ENCODE data around the gene MAU2.
"Not testable (repeated sequence)": the region's sequence is repeated elsewhere in the genome, so short reads cannot be mapped to it uniquely, and the experiment has no call there.

MAU2 gene

DNA sequence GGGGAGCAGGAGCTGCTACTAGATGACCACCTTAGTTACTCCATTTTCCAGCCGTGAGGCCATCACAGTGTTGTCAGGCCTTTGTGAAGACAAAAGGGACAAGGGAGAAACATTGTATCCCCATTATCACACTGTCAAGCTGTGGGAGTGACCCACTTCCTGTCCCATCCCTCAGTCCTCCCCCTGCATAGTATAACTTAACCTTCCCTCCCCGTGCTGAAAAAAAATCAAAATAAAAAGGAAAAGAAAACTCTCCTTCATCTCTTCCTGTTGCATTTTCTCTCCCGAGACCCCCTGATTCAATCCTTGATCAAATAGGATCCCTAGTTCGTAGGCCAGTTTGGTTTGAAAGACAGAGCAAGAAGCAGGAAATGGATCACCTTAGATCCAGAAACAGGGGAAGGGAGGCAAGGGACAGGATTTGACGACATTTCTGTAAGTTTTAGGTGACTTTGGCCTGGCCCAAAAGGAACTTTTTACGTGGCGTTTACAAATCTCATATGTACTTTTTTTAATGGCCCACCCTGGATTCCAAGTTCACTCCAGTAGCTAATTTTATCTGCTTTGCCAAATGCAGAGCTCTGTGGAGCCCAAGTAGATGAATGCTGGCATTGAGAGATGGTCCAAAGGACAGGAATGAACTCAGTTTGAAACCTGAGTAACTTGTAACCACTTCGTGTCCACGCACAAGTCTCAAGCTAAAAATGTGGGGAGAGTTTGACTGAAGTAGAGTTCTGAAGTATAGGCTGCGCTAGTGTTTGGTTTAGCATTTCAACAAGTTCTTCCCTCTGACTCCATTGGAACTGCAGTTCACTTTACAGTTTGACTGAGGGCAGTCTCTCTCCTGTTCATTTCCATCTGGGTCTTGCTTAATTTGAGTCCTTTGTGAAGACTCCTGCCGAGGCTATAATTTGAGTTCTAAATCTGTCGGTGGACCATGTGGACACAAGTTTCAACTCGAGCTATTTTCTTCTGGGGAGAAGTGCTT, 68.2 kb downstream of the MAU2 start:
- DNase-seq (ENCODE audit: insufficient read length) (no peak), FAIRE-seq (no peak)
- TF ChIP-seq TAF1 (IDR thresholded peaks at IDR 0.05; ENCODE audit: borderline replicate concordance, low read depth, low read length) (no peak), POLR2AphosphoS5 (IDR thresholded peaks at IDR 0.05; ENCODE audit: low read depth, low read length) (no peak), POLR2A (IDR thresholded peaks at IDR 0.05; ENCODE audit: low read depth, low read length) (no peak)

GRCh38 chr19:19389683-19390082, 69.1 kb downstream of the MAU2 start:
- not testable (repeated sequence) for DNase-seq (ENCODE audit: insufficient read length); FAIRE-seq

- DNase-seq (ENCODE audit: insufficient read length); FAIRE-seq: not testable (repeated sequence)
Observed at GRCh38 chr19:19394333-19394732, 73.7 kb downstream of the MAU2 start.

GRCh38 chr19:19399733-19400433, 79.3 kb downstream of the MAU2 start:
- TF ChIP-seq TAF1 (IDR thresholded peaks at IDR 0.05; ENCODE audit: borderline replicate concordance, low read depth, low read length) (no peak), POLR2A (IDR thresholded peaks at IDR 0.05; ENCODE audit: low read depth, low read length) (no peak), POLR2AphosphoS5 (IDR thresholded peaks at IDR 0.05; ENCODE audit: low read depth, low read length) (no peak)
- no peak for DNase-seq (ENCODE audit: insufficient read length)
- FAIRE-seq: no peak

DNA sequence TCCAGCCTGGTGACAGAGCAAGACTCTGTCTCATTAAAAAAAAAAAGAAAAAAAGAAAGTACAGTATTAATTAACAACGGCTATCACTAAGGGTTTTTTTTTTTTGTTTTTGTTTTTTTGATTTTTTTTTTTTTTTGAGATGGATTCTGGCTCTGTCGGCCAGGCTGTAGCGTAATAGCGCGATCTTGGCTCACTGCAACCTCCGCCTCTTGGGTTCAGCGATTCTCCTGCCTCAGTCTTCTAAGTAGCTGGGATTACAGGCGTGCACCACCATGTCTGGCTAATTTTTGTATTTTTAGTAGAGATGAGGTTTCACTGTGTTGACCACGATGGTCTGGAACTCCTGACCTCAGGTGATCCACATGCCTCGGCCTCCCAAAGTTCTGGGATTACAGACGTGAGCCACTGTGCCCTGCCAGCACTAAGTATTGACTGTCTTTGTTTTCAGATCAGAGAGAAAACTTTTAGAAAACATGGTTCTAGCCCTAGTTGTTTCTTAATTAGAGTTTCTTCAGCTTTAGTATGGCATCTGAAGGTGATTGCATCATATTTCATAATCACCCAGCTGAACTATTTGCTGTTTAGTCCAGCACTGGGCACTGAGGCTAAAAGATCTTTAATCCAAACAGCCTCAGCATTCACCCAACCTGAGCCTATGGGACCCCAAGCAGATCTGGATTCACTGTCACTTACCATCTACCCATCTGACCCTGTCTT, 82.2 kb downstream of the MAU2 start:
- DNase-seq (ENCODE audit: insufficient read length) (no peak), FAIRE-seq (no peak)
- TF ChIP-seq TAF1 (IDR thresholded peaks at IDR 0.05; ENCODE audit: borderline replicate concordance, low read depth, low read length) (no peak), POLR2A (IDR thresholded peaks at IDR 0.05; ENCODE audit: low read depth, low read length) (no peak), POLR2AphosphoS5 (IDR thresholded peaks at IDR 0.05; ENCODE audit: low read depth, low read length) (no peak)

GRCh38 chr19:19403373-19403901, 82.8 kb downstream of the MAU2 start:
- FAIRE-seq (no peak), DNase-seq (ENCODE audit: insufficient read length) (no peak)
- TF ChIP-seq TAF1 (IDR thresholded peaks at IDR 0.05; ENCODE audit: borderline replicate concordance, low read depth, low read length): no peak
- TF ChIP-seq POLR2A (IDR thresholded peaks at IDR 0.05; ENCODE audit: low read depth, low read length): no peak
- TF ChIP-seq POLR2AphosphoS5 (IDR thresholded peaks at IDR 0.05; ENCODE audit: low read depth, low read length): no peak

- TF ChIP-seq POLR2A (IDR thresholded peaks at IDR 0.05; ENCODE audit: low read depth, low read length) (peak; percentile 63; the same call in 1 of the 2 replicates), TAF1 (IDR thresholded peaks at IDR 0.05; ENCODE audit: borderline replicate concordance, low read depth, low read length) (no peak; the same call in 1 of the 2 replicates), POLR2AphosphoS5 (IDR thresholded peaks at IDR 0.05; ENCODE audit: low read depth, low read length) (peak; percentile 39; the same call in 1 of the 2 replicates)
- DNase-seq (ENCODE audit: insufficient read length): peak; percentile 77
- FAIRE-seq: peak; percentile 94
Observed at GRCh38 chr19:19404879-19405860, 84.5 kb downstream of the MAU2 start, which contains the start of gene GATAD2A. TSS of gene GATAD2A (plus strand) at chr19:19405675. CDS start at chr19:19465346, 59,671 bp downstream.

DNA sequence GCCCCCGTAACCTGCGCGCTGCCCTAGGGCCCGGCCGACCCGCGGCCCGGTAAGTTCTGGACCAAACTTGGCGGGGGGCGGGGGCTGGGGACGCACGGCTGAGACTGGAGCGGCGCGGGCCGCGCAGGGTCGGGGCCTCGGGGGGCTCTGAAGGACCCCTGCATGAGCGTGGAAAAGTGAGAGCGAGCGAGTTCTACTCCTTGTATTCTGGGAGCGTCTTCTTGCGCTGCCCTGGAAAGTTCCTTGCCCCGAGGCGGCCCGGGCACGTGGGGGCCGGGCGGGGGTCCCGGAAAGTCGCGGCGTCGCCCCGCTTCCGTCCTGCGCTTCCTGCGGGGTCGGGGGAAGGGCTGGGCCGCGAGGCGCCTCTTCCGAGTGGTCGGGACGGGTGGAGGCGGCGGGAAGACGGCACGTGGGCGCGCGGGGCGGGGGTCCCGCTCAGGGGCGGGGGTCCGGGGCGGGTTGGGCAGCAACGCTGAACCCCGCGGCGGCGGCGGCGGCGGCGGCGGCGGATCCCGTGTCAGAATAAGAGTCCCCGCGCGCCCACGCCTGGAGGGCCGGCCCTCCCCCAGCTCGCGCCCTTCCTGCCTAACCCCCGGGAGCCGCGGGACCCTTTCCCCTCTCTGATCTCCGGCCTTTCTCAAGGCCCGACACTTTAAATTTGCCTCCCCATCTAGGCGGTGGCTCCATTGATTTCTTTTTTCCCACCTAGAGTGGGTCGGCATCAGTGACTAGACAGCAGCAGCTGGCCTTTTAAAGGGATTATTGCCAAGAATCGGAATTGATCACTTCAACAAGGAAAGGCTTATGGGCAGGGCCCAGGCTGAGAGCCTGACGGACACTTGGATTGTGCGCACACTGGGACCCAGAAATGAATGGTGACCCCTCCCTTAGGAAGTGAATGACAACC, 85.6 kb downstream of the MAU2 start:
- FAIRE-seq (peak; percentile 68), DNase-seq (ENCODE audit: insufficient read length) (no peak)
- TF ChIP-seq POLR2AphosphoS5 (IDR thresholded peaks at IDR 0.05; ENCODE audit: low read depth, low read length) (no peak), POLR2A (IDR thresholded peaks at IDR 0.05; ENCODE audit: low read depth, low read length) (no peak), TAF1 (IDR thresholded peaks at IDR 0.05; ENCODE audit: borderline replicate concordance, low read depth, low read length) (no peak)

DNA sequence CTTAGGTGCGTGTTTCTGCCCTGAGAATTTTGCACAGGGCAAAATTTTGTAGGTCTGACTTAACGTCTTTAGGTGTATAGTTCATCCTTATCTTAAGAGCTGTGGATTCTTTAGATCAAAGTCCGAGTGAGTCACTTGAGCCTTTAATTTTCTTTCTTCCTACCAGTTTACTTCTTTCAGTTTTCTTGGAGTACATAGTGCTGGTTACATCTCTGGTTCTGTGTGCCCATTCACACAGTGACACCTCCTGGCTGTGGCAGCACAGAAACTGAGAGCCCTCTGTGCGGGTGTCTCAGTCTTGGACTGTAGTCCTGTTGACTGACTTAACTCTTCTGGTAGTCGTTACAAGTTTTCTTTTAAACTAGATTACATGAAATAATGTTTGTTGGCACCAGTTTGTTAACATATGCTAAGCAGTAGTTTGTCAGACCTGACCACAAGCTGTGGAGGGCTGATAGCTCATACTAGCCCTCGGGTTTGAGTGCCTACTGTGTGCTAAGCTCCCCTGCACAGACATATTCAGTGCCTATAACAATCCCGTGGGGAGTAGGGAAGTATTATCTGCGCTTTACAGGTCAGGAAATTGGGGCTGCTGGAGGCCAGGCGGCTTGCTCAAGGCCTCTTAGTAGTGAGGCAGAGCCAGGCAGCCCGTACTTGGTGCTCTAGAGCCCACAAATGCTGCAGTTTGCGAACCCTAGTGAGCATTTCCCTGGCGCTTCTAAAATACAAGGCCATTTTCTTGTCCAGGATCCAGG, 86.4 kb downstream of the MAU2 start:
- TF ChIP-seq POLR2AphosphoS5 (IDR thresholded peaks at IDR 0.05; ENCODE audit: low read depth, low read length): no peak
- TF ChIP-seq POLR2A (IDR thresholded peaks at IDR 0.05; ENCODE audit: low read depth, low read length): no peak
- no peak for TF ChIP-seq TAF1 (IDR thresholded peaks at IDR 0.05; ENCODE audit: borderline replicate concordance, low read depth, low read length)
- FAIRE-seq (peak; percentile 72), DNase-seq (ENCODE audit: insufficient read length) (no peak)
